T-cell (primary cell): ENCODE data around the gene RAPGEF1. TPM values are rescaled to one million over a fixed set of nuclear protein-coding genes. Genes with fewer than 3 reads are reported as not detected.

Experiments
- ATAC-seq, 4 experiments: fragments of 200-7000 bp in 3 of 4; fragments of 150-1000 bp in 1 of 4; cut with Tn5 transposase; replicated peaks in 1 of 4; 1 replicate in 3 of 4; 2 replicates in 1 of 4; pipeline ENCODE4 v1.10.0; 2021; ENCODE audit warnings: moderate library complexity in 3 of 4, mild to moderate bottlenecking in 2 of 4, moderate number of reproducible peaks in 1 of 4
- CTCF ChIA-PET, 2 donors: fragments of 300-600 bp; sonication (Branson Sonifier 250); formaldehyde crosslinking; loops; one replicate each; lab custom pipeline; 2022; ENCODE audit warnings: antibody characterized with exemption in 2 of 2; lab: Charles Lee
- POLR2A ChIA-PET, 2 donors: fragments of 300-600 bp; sonication (Branson Sonifier 250); formaldehyde crosslinking; loops; one replicate each; lab custom pipeline; 2022; ENCODE audit warnings: antibody characterized with exemption in 2 of 2; lab: Charles Lee
- DNase-seq, 35 experiments: peaks; one replicate each; pipeline versions ENCODE4 v3.0.0 to v3.0.0-alpha.2; 2013 to 2023
- H3K27ac ChIP-seq: one replicate; pipeline ENCODE4 v1.5.1; 2013; ENCODE audit warnings: low read length
- H3K27me3 ChIP-seq, 2 experiments: replicated peaks in 1 of 2; 1 replicate in 1 of 2; 2 replicates in 1 of 2; pipeline versions ENCODE4 v1.6.1 to v1.7.0; 2013; ENCODE audit warnings: low read length in 1 of 2, mixed read lengths in 1 of 2; ENCODE audit not compliant: control insufficient read depth in 2 of 2, insufficient read depth in 2 of 2; ENCODE audit errors: extremely low read depth in 1 of 2
- H3K36me3 ChIP-seq, 2 donors: 1 replicate in 1 of 2; 2 replicates in 1 of 2; pipeline versions ENCODE4 v1.6.1 to v1.7.0; 2013; ENCODE audit warnings: low read length in 1 of 2; ENCODE audit not compliant: control insufficient read depth in 2 of 2, insufficient read depth in 1 of 2; ENCODE audit errors: extremely low read depth in 1 of 2
- H3K4me1 ChIP-seq, 2 experiments: 1 replicate in 1 of 2; 2 replicates in 1 of 2; pipeline versions ENCODE4 v1.6.1 to v1.7.0; 2013; ENCODE audit warnings: low read length in 2 of 2, mixed read lengths in 1 of 2; ENCODE audit not compliant: insufficient read depth in 2 of 2, control insufficient read depth in 1 of 2; ENCODE audit errors: extremely low read depth in 1 of 2
- H3K4me3 ChIP-seq, 2 donors: 1 replicate in 1 of 2; 2 replicates in 1 of 2; pipeline versions ENCODE4 v1.5.1 to v1.7.0; 2013; ENCODE audit warnings: mild to moderate bottlenecking in 2 of 2, low read length in 1 of 2, moderate library complexity in 1 of 2; ENCODE audit not compliant: control insufficient read depth in 1 of 2; ENCODE audit errors: extremely low read depth in 1 of 2
- H3K9me3 ChIP-seq: 2 replicates; pipeline ENCODE4 v1.7.0; 2013
- H3K27ac Mint-ChIP-seq, 2 donors: one replicate each; pipeline ENCODE4 v1.8.0; 2020 to 2021; ENCODE audit warnings: mild to moderate bottlenecking in 2 of 2, mixed read lengths in 2 of 2
- H3K27me3 Mint-ChIP-seq, 2 donors: one replicate each; pipeline ENCODE4 v1.8.0; 2021 to 2022; ENCODE audit warnings: mixed read lengths in 2 of 2
- H3K36me3 Mint-ChIP-seq: one replicate; pipeline ENCODE4 v1.8.0; 2021; ENCODE audit warnings: mixed read lengths
- H3K4me1 Mint-ChIP-seq, 3 donors: one replicate each; pipeline ENCODE4 v1.8.0; 2020 to 2022; ENCODE audit warnings: mixed read lengths in 3 of 3, mild to moderate bottlenecking in 1 of 3
- H3K4me3 Mint-ChIP-seq, 3 donors: one replicate each; pipeline ENCODE4 v1.8.0; 2020 to 2022; ENCODE audit warnings: mild to moderate bottlenecking in 3 of 3, mixed read lengths in 3 of 3, moderate library complexity in 3 of 3
- H3K9me3 Mint-ChIP-seq, 3 donors: one replicate each; pipeline ENCODE4 v1.8.0; 2020 to 2022; ENCODE audit warnings: mixed read lengths in 3 of 3
- WGBS: methylation state at CpG from one replicate; pipeline ENCODE4 v1.1.5; 2013; ENCODE audit warnings: missing lambda C conversion rate; ENCODE audit not compliant: insufficient coverage; 5-methylcytosine and 5-hydroxymethylcytosine counted together
- total RNA-seq, 35 experiments: library from RNA in 6 of 35; stranded (reverse) in 6 of 35; fragments of 120-200 nt in 1 of 35; gene quantifications; one replicate each; pipeline versions ENCODE4 v1.2.1 to v1.2.4 and lab custom pipeline; 2013 to 2026

Gene RAPGEF1
- total RNA-seq, 5 donors from 2014 or later (not counting 1 experiment from before 2014, with no cell fraction given): 97.9 to 167 (median 139) TPM

DNA sequence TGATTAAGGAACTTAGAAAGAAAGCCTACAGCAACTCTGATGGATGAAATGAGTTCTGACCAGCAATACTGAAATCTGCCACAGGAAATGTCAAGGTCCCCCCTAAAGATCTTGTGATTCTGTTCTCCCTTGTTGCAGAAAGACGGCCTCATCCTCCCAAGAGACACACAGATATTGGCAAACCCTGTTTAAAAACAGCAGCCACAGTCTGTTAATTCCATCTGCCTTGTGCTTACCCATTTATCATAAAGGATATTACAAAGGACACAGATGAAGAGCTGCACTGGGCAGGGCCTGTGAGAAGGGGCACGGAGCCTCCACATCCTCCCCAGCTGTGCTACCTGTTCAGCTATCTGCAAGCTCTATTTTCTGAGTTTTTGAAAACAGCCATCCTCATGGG lies 15.2 kb downstream of the RAPGEF1 start:
- Histone ChIP-seq H3K27me3 (no peaks in the 10 kb centered on the region), H3K9me3 (no peaks in the 10 kb centered on the region), H3K4me3 (no peak overlapping the region), H3K36me3 (peaks cover 2 to 18% of the 10 kb centered on the region in 2 donors), H3K4me1 (peaks cover 30 to 80% of the 10 kb centered on the region in 2 experiments), H3K27ac (peak overlapping the region; percentile 25)
- Mint-ChIP-seq H3K36me3 (peaks cover 18% of the 10 kb centered on the region), H3K4me1 (peaks cover 75 to 88% (median 84%) of the 10 kb centered on the region in 3 donors), H3K4me3 (peak overlapping the region; percentile 4 to 49 (median 41)), H3K9me3 (no peaks in the 10 kb centered on the region), H3K27me3 (no peaks in the 10 kb centered on the region), H3K27ac (peak overlapping the region; percentile 71 to 88)
- POLR2A ChIA-PET: interaction anchor here in 1 of 2 donors (1.4 kb wide), 1 partner anchor 8 kb away, joined by 3 read pairs; no protein-coding TSS in a partner anchor
- peak in 2 of 35 experiments; percentile 25 to 34 for DNase-seq
- 57% methylated on average over 1 of the region's 2 CpGs for WGBS
- CTCF ChIA-PET: no interaction called here
- no peak for ATAC-seq

DNA sequence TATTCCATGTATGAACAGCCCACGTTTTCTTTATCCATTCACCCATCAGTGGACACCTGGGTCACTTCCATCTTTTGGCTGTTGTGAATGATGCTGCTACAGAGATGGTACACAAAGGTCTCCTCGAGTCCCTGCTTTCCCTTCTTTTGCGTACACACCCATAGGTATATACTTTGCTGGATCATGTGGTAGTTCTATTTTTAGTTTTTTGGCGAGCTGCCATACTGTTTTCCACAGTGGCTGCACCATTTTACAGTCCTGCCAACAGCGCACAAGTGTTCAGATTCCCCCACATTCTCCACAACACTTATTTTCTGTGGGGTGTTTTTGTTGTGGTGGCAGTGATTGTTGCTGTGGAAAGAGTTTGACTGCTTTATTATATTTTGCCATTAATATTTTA lies 16.2 kb downstream of the RAPGEF1 start:
- Mint-ChIP-seq H3K4me3 (no peak overlapping the region), H3K4me1 (peaks cover 66 to 88% (median 83%) of the 10 kb centered on the region in 3 donors), H3K27ac (peak overlapping the region; percentile 20 to 64), H3K36me3 (peaks cover 18% of the 10 kb centered on the region), H3K9me3 (no peaks in the 10 kb centered on the region), H3K27me3 (no peaks in the 10 kb centered on the region)
- ATAC-seq (no peak), DNase-seq (no peak)
- Histone ChIP-seq H3K27me3 (no peaks in the 10 kb centered on the region), H3K4me1 (peaks cover 22 to 77% of the 10 kb centered on the region in 2 experiments), H3K9me3 (no peaks in the 10 kb centered on the region), H3K36me3 (peaks cover 2 to 18% of the 10 kb centered on the region in 2 donors), H3K27ac (no peak overlapping the region), H3K4me3 (no peak overlapping the region)
- POLR2A ChIA-PET: no interaction called here
- CTCF ChIA-PET: no interaction called here
- no CpG with 5 or more reads among the region's 5 CpGs for WGBS

DNA sequence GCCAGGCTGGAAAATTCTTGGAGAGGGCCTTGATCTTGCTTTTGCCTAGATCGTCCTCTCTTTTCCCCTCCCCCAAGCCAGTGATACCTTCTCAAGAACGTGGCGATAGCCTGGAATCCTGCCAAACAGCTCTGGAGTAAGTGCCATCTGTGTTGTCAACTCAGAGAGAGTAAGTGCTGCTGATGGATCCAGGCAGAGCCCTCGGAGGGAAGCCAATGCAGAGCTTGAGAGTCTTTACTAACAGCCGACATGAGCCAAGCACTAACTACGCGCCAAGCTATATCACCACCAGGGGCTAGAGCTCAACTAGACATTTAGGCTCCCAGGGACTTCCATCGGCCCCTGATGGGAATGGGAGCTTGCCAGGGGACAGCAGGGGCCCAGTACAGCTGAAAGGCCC lies 17.6 kb downstream of the RAPGEF1 start:
- Histone ChIP-seq H3K4me3 (no peak overlapping the region), H3K36me3 (peaks cover 2 to 20% of the 10 kb centered on the region in 2 donors), H3K4me1 (peaks cover 11 to 71% of the 10 kb centered on the region in 2 experiments), H3K9me3 (no peaks in the 10 kb centered on the region), H3K27me3 (no peaks in the 10 kb centered on the region), H3K27ac (no peak overlapping the region)
- WGBS: 96% methylated on average over 5 of the region's 8 CpGs
- no peak overlapping the region for H3K27ac Mint-ChIP-seq
- DNase-seq (no peak), ATAC-seq (no peak)
- POLR2A ChIA-PET: no interaction called here
- H3K4me3 Mint-ChIP-seq: no peak overlapping the region
- H3K9me3 Mint-ChIP-seq: no peaks in the 10 kb centered on the region
- CTCF ChIA-PET: no interaction called here
- no peaks in the 10 kb centered on the region for H3K27me3 Mint-ChIP-seq
- peaks cover 66 to 88% (median 82%) of the 10 kb centered on the region in 3 donors for H3K4me1 Mint-ChIP-seq
- peaks cover 22% of the 10 kb centered on the region for H3K36me3 Mint-ChIP-seq

DNA sequence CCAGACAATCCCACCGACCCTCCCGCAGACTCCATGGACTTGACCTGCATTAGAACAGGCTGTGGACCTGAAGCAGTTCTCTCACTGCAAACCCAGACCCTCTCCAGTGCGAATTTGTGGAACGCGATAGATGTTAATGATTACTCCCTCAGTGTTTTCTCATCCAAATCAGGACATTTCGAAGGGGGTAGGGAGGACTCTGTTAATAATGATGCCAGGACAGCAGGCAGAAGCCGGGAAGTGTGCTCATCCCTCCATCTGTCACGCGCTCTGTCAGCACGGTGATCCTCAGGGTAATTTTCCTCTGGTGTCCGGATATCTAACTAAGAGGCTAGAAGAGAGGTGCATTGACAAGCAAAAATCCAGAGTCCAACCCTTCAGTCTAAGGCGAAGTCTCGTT lies 18.8 kb downstream of the RAPGEF1 start:
- Mint-ChIP-seq H3K36me3 (peaks cover 22% of the 10 kb centered on the region), H3K4me3 (no peak overlapping the region)
- no peak for ATAC-seq

DNA sequence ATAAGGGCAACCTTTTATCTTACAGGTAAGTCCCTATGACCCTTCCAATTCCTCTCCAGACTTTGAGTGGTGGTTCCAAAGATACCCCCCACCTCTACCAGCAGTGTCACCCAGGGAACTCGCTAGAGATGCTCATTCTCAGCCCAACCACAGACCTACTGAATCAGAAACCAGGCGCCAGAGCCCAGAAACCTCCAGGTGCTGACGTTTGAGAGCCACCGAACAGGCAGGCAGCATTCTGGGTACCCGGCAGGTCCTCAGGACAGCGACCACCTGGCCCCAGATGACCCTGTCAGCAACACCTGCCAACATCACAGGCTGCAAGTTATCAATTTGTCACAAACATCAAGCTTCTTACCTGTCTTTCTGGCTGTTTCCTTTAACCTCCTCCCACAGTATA lies 19.5 kb downstream of the RAPGEF1 start:
- Histone ChIP-seq H3K27ac (peak overlapping the region; percentile 37), H3K4me1 (peaks cover 7 to 67% of the 10 kb centered on the region in 2 experiments), H3K27me3 (no peaks in the 10 kb centered on the region), H3K4me3 (no peak overlapping the region), H3K36me3 (peaks cover 2 to 24% of the 10 kb centered on the region in 2 donors), H3K9me3 (no peaks in the 10 kb centered on the region)
- H3K4me3 Mint-ChIP-seq: peak overlapping the region in 2 of 3 donors; percentile 11 to 20
- ChIA-PET POLR2A (interaction anchor here in 1 of 2 donors (0.7 to 1.4 kb wide), 2 partner anchors 10 to 98 kb away, joined by 3 to 5 read pairs; no protein-coding TSS in a partner anchor), CTCF (interaction anchor here in 1 of 2 donors (1.2 to 1.4 kb wide), 4 partner anchors 8 to 52 kb away, joined by 5 to 11 read pairs (median 8); no protein-coding TSS in a partner anchor)
- DNase-seq (peak in 1 of 35 experiments; percentile 36), ATAC-seq (peak in 1 of 4 experiments; percentile 55)
- H3K9me3 Mint-ChIP-seq: no peaks in the 10 kb centered on the region
- H3K27ac Mint-ChIP-seq: peak overlapping the region; percentile 82 to 88
- peaks cover 67 to 87% (median 80%) of the 10 kb centered on the region in 3 donors for H3K4me1 Mint-ChIP-seq
- 20% methylated on average over 6 of the region's 6 CpGs for WGBS
- H3K27me3 Mint-ChIP-seq: no peaks in the 10 kb centered on the region
- H3K36me3 Mint-ChIP-seq: peaks cover 27% of the 10 kb centered on the region

More for the DNA sequence above, 18.8 kb downstream of the RAPGEF1 start:
- Histone ChIP-seq H3K4me3 (no peak overlapping the region), H3K4me1 (peaks cover 7 to 69% of the 10 kb centered on the region in 2 experiments), H3K27ac (no peak overlapping the region), H3K27me3 (no peaks in the 10 kb centered on the region), H3K9me3 (no peaks in the 10 kb centered on the region), H3K36me3 (peaks cover 2 to 22% of the 10 kb centered on the region in 2 donors)
- H3K27me3 Mint-ChIP-seq: no peaks in the 10 kb centered on the region
- no peaks in the 10 kb centered on the region for H3K9me3 Mint-ChIP-seq
- peaks cover 70 to 87% (median 81%) of the 10 kb centered on the region in 3 donors for H3K4me1 Mint-ChIP-seq
- DNase-seq: no peak
- H3K27ac Mint-ChIP-seq: peak overlapping the region in 1 of 2 donors; percentile 22
- WGBS: 94% methylated on average over 2 of the region's 13 CpGs
- POLR2A ChIA-PET: no interaction called here
- CTCF ChIA-PET: no interaction called here

DNA sequence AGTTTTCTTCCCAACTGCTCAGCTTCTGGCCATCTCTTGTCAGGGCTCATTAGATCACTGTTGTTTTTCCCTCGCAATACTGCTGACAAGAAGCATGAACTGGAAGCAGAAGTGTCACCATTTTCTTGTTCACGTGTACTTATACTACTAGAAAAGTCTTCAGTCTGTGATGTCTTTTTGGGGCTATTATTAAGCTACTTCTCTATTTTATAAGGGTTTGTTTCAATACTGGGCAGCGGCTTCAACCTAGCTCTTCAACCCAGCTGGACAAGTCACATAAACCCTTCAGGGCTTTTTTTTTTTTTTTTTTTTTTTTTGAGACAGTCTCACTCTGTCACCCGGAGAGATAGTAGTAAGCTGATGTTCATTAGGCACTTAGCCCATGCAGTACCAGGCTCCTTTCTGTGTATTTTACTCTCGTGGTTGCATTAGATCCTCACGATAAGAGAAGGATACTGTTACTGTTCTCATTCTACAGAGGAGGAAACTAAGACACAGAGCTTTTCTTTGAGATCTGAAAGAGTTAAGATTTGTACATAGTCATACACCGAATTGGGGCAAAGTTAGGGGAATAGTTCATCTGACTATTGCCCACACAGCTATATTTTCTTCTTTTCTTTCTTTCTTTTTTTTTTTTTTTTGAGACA lies 20.5 kb downstream of the RAPGEF1 start:
- Histone ChIP-seq H3K36me3 (peaks cover 2 to 32% of the 10 kb centered on the region in 2 donors), H3K27me3 (no peaks in the 10 kb centered on the region), H3K9me3 (no peaks in the 10 kb centered on the region), H3K27ac (peak overlapping the region; percentile 18), H3K4me3 (no peak overlapping the region), H3K4me1 (peaks cover 0 to 66% of the 10 kb centered on the region in 2 experiments)
- H3K9me3 Mint-ChIP-seq: no peaks in the 10 kb centered on the region
- ChIA-PET POLR2A (interaction anchor here (0.5 to 1.4 kb wide), 6 partner anchors 9 to 115 kb away, joined by 3 to 7 read pairs (median 5); no protein-coding TSS in a partner anchor), CTCF (interaction anchor here (0.6 to 1.4 kb wide), 11 partner anchors 8 to 1219 kb away, joined by 3 to 11 read pairs (median 5); no protein-coding TSS in a partner anchor)
- H3K4me1 Mint-ChIP-seq: peaks cover 62 to 84% (median 78%) of the 10 kb centered on the region in 3 donors
- no peak for DNase-seq
- ATAC-seq: peak in 1 of 4 experiments; percentile 8
- no peak overlapping the region for H3K4me3 Mint-ChIP-seq
- no peaks in the 10 kb centered on the region for H3K27me3 Mint-ChIP-seq
- 83% methylated on average over 1 of the region's 7 CpGs for WGBS
- H3K36me3 Mint-ChIP-seq: peaks cover 27% of the 10 kb centered on the region
- peak overlapping the region; percentile 34 to 43 for H3K27ac Mint-ChIP-seq
